Measurements from ENCODE around the gene METTL9. TPM values are rescaled to one million over a fixed set of nuclear protein-coding genes. Genes with fewer than 3 reads are reported as not detected.
"Not testable (repeated sequence)": the region's sequence is repeated elsewhere in the genome, so short reads cannot be mapped to it uniquely, and the experiment has no call there.

The METTL9 gene
- total and polyA plus RNA-seq, 2 of the 4 experiments (the other 2 are of a cell fraction), result 54.8 to 95.5 TPM

DNA sequence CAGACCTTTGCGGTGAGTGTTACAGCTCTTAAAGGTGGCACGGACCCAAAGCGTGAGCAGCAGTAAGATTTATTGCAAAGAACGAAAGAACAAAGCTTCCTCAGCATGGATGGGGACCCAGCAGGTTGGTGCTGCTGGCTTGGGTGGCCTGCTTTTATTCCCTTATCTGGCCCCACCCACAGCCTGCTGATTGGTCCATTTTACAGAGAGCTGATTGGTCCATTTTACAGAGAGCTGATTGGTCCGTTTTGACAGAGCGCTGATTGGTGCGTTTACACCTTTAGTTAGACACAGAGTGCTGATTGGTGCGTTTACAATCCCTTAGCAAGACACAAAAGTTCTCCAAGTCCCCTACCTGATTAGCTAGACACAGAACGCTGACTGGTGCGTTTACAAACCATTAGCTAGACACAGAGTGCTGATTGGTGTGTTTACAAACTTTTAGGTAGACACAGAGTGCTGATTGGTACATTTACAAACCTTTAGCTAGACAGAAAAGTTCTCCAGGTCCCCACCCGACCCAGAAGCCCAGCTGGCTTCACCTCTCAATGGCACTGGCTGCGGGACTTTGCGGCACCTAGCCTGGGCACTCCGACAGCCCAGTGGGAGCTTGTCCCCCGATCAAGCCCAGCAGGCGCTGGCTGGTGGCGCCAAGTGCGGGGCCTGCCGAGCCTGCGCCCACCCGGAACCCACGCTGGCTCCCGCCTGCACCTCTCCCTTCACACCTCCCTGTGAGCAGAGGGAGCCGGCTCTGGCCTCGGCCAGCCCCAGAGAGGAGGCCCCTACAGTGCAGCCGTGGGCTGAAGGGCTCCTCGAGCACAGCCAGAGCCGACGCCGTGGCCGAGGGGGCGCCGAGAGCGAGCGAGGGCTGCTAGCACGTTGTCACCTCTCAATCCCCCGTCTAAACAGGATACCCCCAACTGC is 30.5 kb downstream of the METTL9 start:
- DNase-seq; H3K4me2 ChIP-seq (ENCODE audit: low read depth, low read length); H4K8ac ChIP-seq (ENCODE audit: low read depth in 2 of 2, low read length in 2 of 2); H2BK15ac ChIP-seq (ENCODE audit: low read depth, low read length); H3K4ac ChIP-seq (ENCODE audit: low read depth, low read length); H3K4me3 ChIP-seq (ENCODE audit: insufficient read depth, low read depth, low read length); H3K9me3 ChIP-seq (ENCODE audit: control insufficient read depth, insufficient read depth, low read length); intact Hi-C loops (cut with micrococcal nuclease); H3K56ac ChIP-seq (ENCODE audit: extremely low read depth, insufficient read depth, low read length); H3K18ac ChIP-seq (ENCODE audit: low read depth, low read length); H4K5ac ChIP-seq (ENCODE audit: low read depth, low read length); H3K9ac ChIP-seq (ENCODE audit: low read depth, low read length); H2BK120ac ChIP-seq (ENCODE audit: low read depth, low read length); in situ Hi-C loops (cut with MboI; ENCODE audit: low sequenced_read_pairs); H4K91ac ChIP-seq (ENCODE audit: insufficient read depth, low read depth, low read length); H2AK9ac ChIP-seq (replicated peaks; ENCODE audit: low read depth, low read length, poor library complexity); CTCF ChIA-PET; H2BK5ac ChIP-seq (ENCODE audit: low read depth, low read length, poor library complexity, severe bottlenecking); H3K4me1 ChIP-seq (ENCODE audit: control insufficient read depth, insufficient read depth, low read length); H2AFZ ChIP-seq (replicated peaks; ENCODE audit: low read length, poor library complexity); dilution Hi-C loops (cut with HindIII; ENCODE audit: low sequenced_read_pairs, unreplicated experiment); H4K20me1 ChIP-seq (ENCODE audit: insufficient read depth, low read length); H3K27ac ChIP-seq (ENCODE audit: insufficient read depth, low read length); H3K27me3 ChIP-seq (ENCODE audit: control insufficient read depth, insufficient read depth, low read length); POLR2A ChIA-PET (ENCODE audit: unreplicated experiment); ATAC-seq (ENCODE audit: low read depth); BruUV-seq (replicated peaks); H2AK5ac ChIP-seq (ENCODE audit: low read depth, low read length); H3K9me1 ChIP-seq (ENCODE audit: insufficient read depth, low read length); H3K23ac ChIP-seq (ENCODE audit: low read depth, low read length); H3K14ac ChIP-seq (replicated peaks; ENCODE audit: low read depth, low read length): not testable (repeated sequence)
- TF ChIP-seq MAFK (IDR thresholded peaks at IDR 0.05; ENCODE audit: low read depth, low read length), result peak; percentile 37
- Histone ChIP-seq H3K79me1 (ENCODE audit: low read depth in 1 of 2, low read length in 2 of 2) (peaks cover 12 to 49% of the 10 kb centered on the region in 2 experiments), H3K36me3 (ENCODE audit: control insufficient read depth, insufficient read depth, low read length) (peaks cover 15% of the 10 kb centered on the region), H2BK20ac (ENCODE audit: low read depth, low read length) (peak overlapping the region; percentile 9; the same call in 1 of the 2 replicates)
- WGBS, 2 experiments (ENCODE audit: extremely low coverage in 2 of 2, insufficient read length in 1 of 2), result 95% methylated on average over 7 of the region's 37 CpGs; no CpG with 5 or more reads in 1 of the 2 experiments

- ATAC-seq (ENCODE audit: low read depth); CTCF ChIA-PET; H3K27me3 ChIP-seq (ENCODE audit: control insufficient read depth, insufficient read depth, low read length); H4K5ac ChIP-seq (ENCODE audit: low read depth, low read length); H4K91ac ChIP-seq (ENCODE audit: insufficient read depth, low read depth, low read length); H3K56ac ChIP-seq (ENCODE audit: extremely low read depth, insufficient read depth, low read length); H3K18ac ChIP-seq (ENCODE audit: low read depth, low read length); H2AFZ ChIP-seq (replicated peaks; ENCODE audit: low read length, poor library complexity); H2BK20ac ChIP-seq (ENCODE audit: low read depth, low read length); H3K14ac ChIP-seq (replicated peaks; ENCODE audit: low read depth, low read length); H2AK5ac ChIP-seq (ENCODE audit: low read depth, low read length); H3K4me2 ChIP-seq (ENCODE audit: low read depth, low read length); intact Hi-C loops (cut with micrococcal nuclease); DNase-seq; H3K9me1 ChIP-seq (ENCODE audit: insufficient read depth, low read length); H3K27ac ChIP-seq (ENCODE audit: insufficient read depth, low read length); H4K8ac ChIP-seq (ENCODE audit: low read depth in 2 of 2, low read length in 2 of 2); H3K9ac ChIP-seq (ENCODE audit: low read depth, low read length); H3K4me3 ChIP-seq (ENCODE audit: insufficient read depth, low read depth, low read length); H2BK5ac ChIP-seq (ENCODE audit: low read depth, low read length, poor library complexity, severe bottlenecking); H3K23ac ChIP-seq (ENCODE audit: low read depth, low read length); H3K4ac ChIP-seq (ENCODE audit: low read depth, low read length); H2BK15ac ChIP-seq (ENCODE audit: low read depth, low read length); H3K9me3 ChIP-seq (ENCODE audit: control insufficient read depth, insufficient read depth, low read length); BruUV-seq (replicated peaks); H2AK9ac ChIP-seq (replicated peaks; ENCODE audit: low read depth, low read length, poor library complexity); in situ Hi-C loops (cut with MboI; ENCODE audit: low sequenced_read_pairs); POLR2A ChIA-PET (ENCODE audit: unreplicated experiment); dilution Hi-C loops (cut with HindIII; ENCODE audit: low sequenced_read_pairs, unreplicated experiment); H4K20me1 ChIP-seq (ENCODE audit: insufficient read depth, low read length); H3K4me1 ChIP-seq (ENCODE audit: control insufficient read depth, insufficient read depth, low read length); H2BK120ac ChIP-seq (ENCODE audit: low read depth, low read length): not testable (repeated sequence)
- H3K36me3 ChIP-seq (ENCODE audit: control insufficient read depth, insufficient read depth, low read length), result peaks cover 16% of the 10 kb centered on the region; the same call in 1 of the 2 replicates
- WGBS, 2 experiments (ENCODE audit: extremely low coverage in 2 of 2, insufficient read length in 1 of 2), result no CpG with 5 or more reads among the region's 6 CpGs
- peaks cover 5 to 44% of the 10 kb centered on the region in 2 experiments; a peak in 3 of 4 replicates for H3K79me1 ChIP-seq (ENCODE audit: low read depth in 1 of 2, low read length in 2 of 2)
Observed at GRCh38 chr16:21630866-21631265, 31.5 kb downstream of the METTL9 start.
